Smooth muscle cell (in vitro differentiated cells): ENCODE data around the gene CTNND2. TPM values are rescaled to one million over a fixed set of nuclear protein-coding genes. Genes with fewer than 3 reads are reported as not detected.

Experiments used
- DNase-seq: peaks from one replicate; lab custom pipeline; 2025; ENCODE audit not compliant: unreplicated experiment; lab: John Stamatoyannopoulos, UW
- H2AFZ ChIP-seq: fragments of 200-600 bp; sonication (generic); 2 replicates; pipeline ENCODE4 v1.6.0; 2016; ENCODE audit warnings: antibody characterized with exemption, low read depth, mild to moderate bottlenecking
- H3F3A ChIP-seq: fragments of 200-600 bp; sonication (generic); 2 replicates; pipeline ENCODE4 v1.6.0; 2017; ENCODE audit warnings: antibody characterized with exemption, low read depth
- H3K27ac ChIP-seq: fragments of 200-600 bp; sonication (generic); 2 replicates; pipeline ENCODE4 v1.5.1; 2016; ENCODE audit warnings: low read depth, mild to moderate bottlenecking
- H3K27me3 ChIP-seq: fragments of 200-600 bp; sonication (generic); 2 replicates; pipeline ENCODE4 v1.6.1; 2016; ENCODE audit warnings: low read depth, mild to moderate bottlenecking
- H3K36me3 ChIP-seq: fragments of 200-600 bp; sonication (generic); 2 replicates; pipeline ENCODE4 v1.5.1; 2016; ENCODE audit warnings: low read depth
- H3K4me1 ChIP-seq: fragments of 200-600 bp; sonication (generic); 2 replicates; pipeline ENCODE4 v1.5.1; 2016; ENCODE audit warnings: low read depth
- H3K4me2 ChIP-seq: fragments of 200-600 bp; sonication (generic); 2 replicates; pipeline ENCODE4 v1.6.0; 2016; ENCODE audit warnings: mild to moderate bottlenecking
- H3K4me3 ChIP-seq: fragments of 200-600 bp; sonication (generic); 2 replicates; pipeline ENCODE4 v1.5.1; 2016; ENCODE audit warnings: mild to moderate bottlenecking
- H3K79me2 ChIP-seq: fragments of 200-600 bp; sonication (generic); 2 replicates; pipeline ENCODE4 v1.6.0; 2016; ENCODE audit warnings: low read depth, mild to moderate bottlenecking
- H3K9ac ChIP-seq: fragments of 200-600 bp; sonication (generic); 2 replicates; pipeline ENCODE4 v1.6.0; 2016; ENCODE audit warnings: low read depth
- H3K9me3 ChIP-seq: fragments of 200-600 bp; sonication (generic); replicated peaks from 2 replicates; pipeline ENCODE4 v1.5.1; 2016; ENCODE audit warnings: low read depth
- H4K20me1 ChIP-seq: fragments of 200-600 bp; sonication (generic); 2 replicates; pipeline ENCODE4 v1.6.0; 2016; ENCODE audit warnings: low read depth
- CTCF ChIP-seq: fragments of 200-600 bp; sonication (generic); IDR thresholded peaks from 2 replicates; pipeline ENCODE4 v1.5.1; 2017; ENCODE audit warnings: borderline replicate concordance, mild to moderate bottlenecking, antibody characterized with exemption; ENCODE audit not compliant: insufficient read depth, poor library complexity, severe bottlenecking
- WGBS: methylation state at CpG from one replicate; pipeline ENCODE4 v1.1.7; 2016; ENCODE audit warnings: low lambda C conversion rate; 5-methylcytosine and 5-hydroxymethylcytosine counted together
- polyA plus RNA-seq: library from polyadenylated mRNA; unstranded; fragments of >200 nt; fragmentation: Nextera tagmentation; extraction: Ambion mirVana; gene quantifications from 2 replicates; pipeline ENCODE4 v1.2.1, GENCODE V29; 2016
- total RNA-seq: library from RNA; depleted of rRNA; stranded (reverse); fragments of >200 nt; gene quantifications from 2 replicates; pipeline ENCODE4 v1.2.3, GENCODE V29; 2014

CTNND2 gene
- total and polyA plus RNA-seq, 2 experiments from 2014 or later = 2.7 to 5.8 TPM

GRCh38 chr5:11000515-11001353 is 903.5 kb downstream of the CTNND2 start:
- no peaks in the 10 kb centered on the region for H3K36me3 ChIP-seq
- H3K9ac ChIP-seq = no peak overlapping the region
- no peak for DNase-seq
- H4K20me1 ChIP-seq = no peaks in the 10 kb centered on the region
- no peak for TF ChIP-seq CTCF
- H3K9me3 ChIP-seq = no peaks in the 10 kb centered on the region
- H2AFZ ChIP-seq = no peak overlapping the region
- 25% methylated on average over 2 of the region's 2 CpGs for WGBS
- H3K4me3 ChIP-seq = no peak overlapping the region
- no peaks in the 10 kb centered on the region for H3K79me2 ChIP-seq
- H3K27me3 ChIP-seq = no peaks in the 10 kb centered on the region
- H3K27ac ChIP-seq = no peak overlapping the region
- H3K4me2 ChIP-seq = no peak overlapping the region
- H3F3A ChIP-seq = no peaks in the 10 kb centered on the region
- H3K4me1 ChIP-seq = no peaks in the 10 kb centered on the region

GRCh38 chr5:10999714-11000113 is 904.5 kb downstream of the CTNND2 start:
- no peak for DNase-seq
- H3K27ac ChIP-seq = no peak overlapping the region
- H4K20me1 ChIP-seq = no peaks in the 10 kb centered on the region
- no peaks in the 10 kb centered on the region for H3K79me2 ChIP-seq
- no peaks in the 10 kb centered on the region for H3K9me3 ChIP-seq
- no peak overlapping the region for H3K9ac ChIP-seq
- WGBS = 94% methylated on average over 11 of the region's 11 CpGs
- H3K27me3 ChIP-seq = no peaks in the 10 kb centered on the region
- no peaks in the 10 kb centered on the region for H3K4me1 ChIP-seq
- no peak for TF ChIP-seq CTCF
- no peak overlapping the region for H3K4me3 ChIP-seq
- no peaks in the 10 kb centered on the region for H3F3A ChIP-seq
- no peak overlapping the region for H2AFZ ChIP-seq
- no peaks in the 10 kb centered on the region for H3K36me3 ChIP-seq
- H3K4me2 ChIP-seq = no peak overlapping the region

GRCh38 chr5:10995891-10996290 is 908.4 kb downstream of the CTNND2 start:
- no peak for TF ChIP-seq CTCF
- WGBS = 96% methylated on average over 8 of the region's 8 CpGs
- Histone ChIP-seq H4K20me1 (no peaks in the 10 kb centered on the region), H2AFZ (no peak overlapping the region), H3K79me2 (no peaks in the 10 kb centered on the region), H3K9ac (no peak overlapping the region), H3K4me3 (no peak overlapping the region), H3K4me1 (no peaks in the 10 kb centered on the region), H3K27me3 (no peaks in the 10 kb centered on the region), H3F3A (no peaks in the 10 kb centered on the region), H3K9me3 (no peaks in the 10 kb centered on the region), H3K36me3 (no peaks in the 10 kb centered on the region), H3K27ac (no peak overlapping the region), H3K4me2 (no peak overlapping the region)
- no peak for DNase-seq
